Measurements from ENCODE around the gene UQCC5.
"Not testable (repeated sequence)": the region's sequence is repeated elsewhere in the genome, so short reads cannot be mapped to it uniquely, and the experiment has no call there.

UQCC5 gene

DNA sequence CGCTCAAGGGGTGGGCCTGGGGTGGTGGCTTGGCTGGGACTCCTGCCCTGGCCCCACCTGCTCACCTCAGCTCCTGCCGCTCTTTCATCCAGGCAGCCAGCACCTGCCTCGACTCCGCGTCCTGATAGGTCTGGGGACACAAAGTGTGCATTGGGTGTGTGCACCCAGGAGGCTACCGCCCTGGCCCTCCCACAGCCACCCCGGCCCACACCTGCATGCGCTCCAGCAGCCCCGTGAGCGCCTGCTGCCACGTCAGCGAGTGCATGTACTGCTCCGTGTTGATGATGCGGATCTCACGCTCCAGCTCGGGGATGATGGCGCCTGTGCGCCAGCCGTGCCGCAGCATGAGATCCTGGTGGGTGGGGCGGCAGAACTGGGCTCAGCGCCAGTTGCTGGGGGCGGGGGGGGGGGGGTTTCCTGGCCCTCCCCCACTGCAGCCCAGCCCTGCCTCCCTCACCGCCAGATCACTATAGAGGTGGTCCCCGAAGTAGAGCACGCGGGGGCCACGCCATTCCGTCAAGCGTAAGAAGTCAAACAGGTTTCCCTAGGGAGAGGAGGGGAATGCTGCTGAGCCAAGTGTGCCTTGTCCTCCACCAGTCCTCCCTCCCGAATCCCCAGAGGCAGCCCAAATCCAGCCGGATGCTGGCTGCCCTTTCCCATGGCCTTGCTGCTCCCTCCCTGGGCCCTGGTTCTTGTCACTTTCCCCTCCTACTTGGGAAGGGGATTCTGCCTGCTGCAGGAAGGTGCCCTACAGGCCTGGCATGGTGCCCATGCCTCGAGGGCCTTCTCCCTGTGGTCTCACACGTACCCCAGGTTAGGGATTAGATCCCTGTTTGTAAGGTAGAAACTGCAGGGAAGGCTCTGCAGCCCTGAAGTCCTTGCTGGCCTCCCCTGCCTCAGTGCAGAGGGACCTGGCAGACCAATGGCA lies 11.4 kb upstream of the UQCC5 start:
- Mint-ChIP-seq H3K4me3 (no peak overlapping the region), H3K36me3 (ENCODE audit: low read depth) (no peaks in the 10 kb centered on the region), H3K9me3 (no peaks in the 10 kb centered on the region), H3K27ac (no peak overlapping the region), H3K27me3 (ENCODE audit: low read depth) (no peaks in the 10 kb centered on the region), H3K4me1 (ENCODE audit: low read depth) (no peaks in the 10 kb centered on the region)

DNA sequence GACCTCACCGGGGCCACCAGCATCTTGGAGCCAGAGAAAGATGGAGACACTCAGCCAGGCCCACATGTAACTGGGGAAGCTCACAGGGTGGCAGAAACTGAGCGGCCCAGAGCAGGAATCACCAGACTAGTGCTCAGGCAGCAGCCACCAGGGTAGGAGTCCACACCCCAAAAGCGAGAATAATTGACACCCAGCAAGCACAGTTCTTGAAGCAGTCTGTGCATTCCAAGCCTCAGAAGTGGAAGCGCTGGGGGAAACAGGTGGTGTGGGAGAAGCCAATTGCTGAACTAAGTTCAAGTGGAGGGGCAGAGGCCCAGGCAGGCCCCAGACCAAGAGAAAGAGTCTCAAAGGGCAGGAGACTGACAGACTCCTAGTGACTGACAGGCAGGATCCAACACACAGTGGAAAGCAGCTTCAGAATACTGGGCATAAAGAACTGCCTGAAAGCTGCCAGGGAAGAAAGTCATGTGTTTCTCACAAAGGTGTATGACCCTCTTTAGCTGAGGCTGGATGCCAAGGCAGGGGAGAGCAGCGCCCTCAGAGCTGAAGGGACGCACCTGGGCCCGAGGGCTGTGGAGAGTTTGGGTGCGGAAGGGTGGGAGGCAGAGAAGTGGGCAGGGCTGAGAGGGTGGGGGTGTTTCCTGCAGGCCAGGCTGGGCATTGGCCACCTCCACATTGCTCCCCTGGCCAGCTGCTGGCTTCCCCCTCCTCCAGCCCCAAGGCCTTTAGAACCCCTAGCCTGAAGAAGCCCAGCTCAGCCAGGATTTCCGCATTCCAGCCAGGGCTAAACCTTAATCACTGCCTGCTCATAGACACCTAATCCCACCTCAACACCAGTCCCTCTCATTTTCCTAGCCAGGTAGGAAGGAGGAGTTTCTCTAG lies 10.5 kb upstream of the UQCC5 start:
- Mint-ChIP-seq H3K27ac (peak overlapping the region; percentile 55), H3K9me3 (no peaks in the 10 kb centered on the region), H3K4me3 (no peak overlapping the region), H3K36me3 (ENCODE audit: low read depth) (no peaks in the 10 kb centered on the region), H3K4me1 (ENCODE audit: low read depth) (no peaks in the 10 kb centered on the region), H3K27me3 (ENCODE audit: low read depth) (no peaks in the 10 kb centered on the region)

DNA sequence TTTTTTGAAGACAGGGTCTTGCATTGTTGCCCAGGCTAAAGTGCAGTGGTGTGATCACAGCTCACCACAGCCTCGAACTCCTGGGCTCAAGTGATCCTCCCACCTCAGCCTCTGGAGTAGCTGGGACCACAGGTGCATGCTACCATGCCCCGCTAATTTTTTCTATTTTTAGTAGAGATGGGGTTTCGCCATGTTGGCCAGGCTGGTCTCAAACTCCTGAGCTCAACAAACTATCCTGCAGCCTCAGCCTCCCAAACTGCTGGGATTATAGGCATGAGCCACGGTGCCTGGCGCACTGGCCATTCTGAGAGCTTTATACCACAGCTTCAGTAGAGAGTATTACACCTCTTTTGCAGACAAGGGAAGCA lies 9.8 kb upstream of the UQCC5 start:
- H3K36me3 Mint-ChIP-seq (ENCODE audit: low read depth); H3K27ac Mint-ChIP-seq; H3K4me1 Mint-ChIP-seq (ENCODE audit: low read depth); H3K27me3 Mint-ChIP-seq (ENCODE audit: low read depth); H3K9me3 Mint-ChIP-seq; H3K4me3 Mint-ChIP-seq: not testable (repeated sequence)

DNA sequence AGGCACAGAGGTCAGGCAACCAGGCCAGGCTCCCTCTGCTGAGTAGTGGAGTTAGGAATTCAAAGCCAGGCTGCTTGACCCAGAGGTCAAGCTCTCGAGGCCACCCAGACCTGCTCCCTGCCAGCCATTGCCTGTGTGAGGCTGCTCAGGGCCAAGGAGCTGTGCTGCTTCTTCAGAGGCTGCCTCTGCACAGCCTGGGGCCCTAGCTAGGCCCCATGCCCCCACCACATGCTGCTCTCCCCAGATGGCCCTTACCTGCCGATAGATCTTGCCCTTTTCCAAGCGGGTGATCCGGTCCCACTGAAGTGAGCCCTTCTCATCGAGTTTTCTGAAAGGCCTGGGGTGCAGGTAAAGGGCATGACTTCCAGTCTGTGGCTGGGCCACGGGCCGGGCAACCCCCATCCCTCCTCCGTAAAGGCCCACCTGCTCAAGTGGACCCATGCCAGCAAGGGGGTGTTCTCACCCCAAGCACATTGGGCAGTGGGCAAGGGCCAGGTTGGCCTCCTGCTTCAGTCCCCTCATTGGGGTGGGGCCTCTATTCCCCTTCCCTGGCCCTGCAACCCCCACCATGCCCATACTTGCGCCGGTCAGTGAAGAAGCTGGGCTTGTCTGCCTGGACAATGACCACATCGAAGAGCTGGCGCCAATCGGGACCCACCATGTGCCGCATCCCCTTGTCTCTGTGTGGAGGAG lies 9.2 kb upstream of the UQCC5 start:
- Mint-ChIP-seq H3K27me3 (ENCODE audit: low read depth) (no peaks in the 10 kb centered on the region), H3K9me3 (no peaks in the 10 kb centered on the region), H3K4me1 (ENCODE audit: low read depth) (peaks cover 2% of the 10 kb centered on the region), H3K4me3 (no peak overlapping the region), H3K36me3 (ENCODE audit: low read depth) (no peaks in the 10 kb centered on the region), H3K27ac (no peak overlapping the region)

DNA sequence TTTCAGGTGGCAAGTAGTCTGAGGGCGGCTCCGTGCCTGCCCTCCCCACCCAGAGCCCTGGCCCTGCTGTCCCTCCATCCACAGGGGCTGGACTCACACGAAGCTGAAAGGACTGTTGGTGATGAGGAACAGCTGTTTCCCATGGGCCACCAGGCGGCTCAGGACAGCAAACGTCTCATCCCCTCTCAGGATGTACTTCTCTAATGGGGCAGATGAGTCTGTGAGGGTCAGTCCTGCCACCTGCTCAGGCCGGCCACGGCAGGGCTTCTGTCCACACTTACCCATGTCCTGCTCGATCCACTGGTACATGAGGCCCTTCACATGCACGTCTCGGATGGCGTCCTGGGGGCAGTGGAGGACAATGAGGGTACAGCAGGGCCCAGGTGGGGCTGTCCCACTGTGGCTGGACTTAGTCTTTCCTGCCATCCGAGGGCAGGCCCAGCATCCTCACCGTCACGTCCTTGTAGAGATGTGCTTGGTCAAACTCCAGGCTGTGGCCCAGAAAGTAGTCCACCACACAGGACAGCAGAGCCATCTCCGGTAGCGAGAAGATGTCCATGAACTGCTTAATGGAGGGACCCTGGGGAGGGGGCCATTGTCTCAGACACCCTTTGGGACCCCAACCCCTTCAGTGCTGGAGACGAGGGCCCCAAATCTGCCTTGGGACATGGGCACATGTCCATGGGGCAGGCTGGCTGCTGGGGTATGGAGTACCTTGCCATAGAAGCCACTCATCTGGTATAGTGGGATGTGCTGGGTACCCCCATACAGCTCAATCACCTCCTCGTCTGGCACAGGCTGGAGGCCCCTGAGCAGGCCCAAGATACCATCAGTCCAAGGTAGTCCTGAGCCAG lies 8.4 kb upstream of the UQCC5 start:
- no peaks in the 10 kb centered on the region for H3K36me3 Mint-ChIP-seq (ENCODE audit: low read depth)
- H3K4me1 Mint-ChIP-seq (ENCODE audit: low read depth), result peaks cover 8% of the 10 kb centered on the region
- H3K27ac Mint-ChIP-seq, result no peak overlapping the region
- no peaks in the 10 kb centered on the region for H3K9me3 Mint-ChIP-seq
- H3K27me3 Mint-ChIP-seq (ENCODE audit: low read depth), result no peaks in the 10 kb centered on the region
- H3K4me3 Mint-ChIP-seq, result no peak overlapping the region

DNA sequence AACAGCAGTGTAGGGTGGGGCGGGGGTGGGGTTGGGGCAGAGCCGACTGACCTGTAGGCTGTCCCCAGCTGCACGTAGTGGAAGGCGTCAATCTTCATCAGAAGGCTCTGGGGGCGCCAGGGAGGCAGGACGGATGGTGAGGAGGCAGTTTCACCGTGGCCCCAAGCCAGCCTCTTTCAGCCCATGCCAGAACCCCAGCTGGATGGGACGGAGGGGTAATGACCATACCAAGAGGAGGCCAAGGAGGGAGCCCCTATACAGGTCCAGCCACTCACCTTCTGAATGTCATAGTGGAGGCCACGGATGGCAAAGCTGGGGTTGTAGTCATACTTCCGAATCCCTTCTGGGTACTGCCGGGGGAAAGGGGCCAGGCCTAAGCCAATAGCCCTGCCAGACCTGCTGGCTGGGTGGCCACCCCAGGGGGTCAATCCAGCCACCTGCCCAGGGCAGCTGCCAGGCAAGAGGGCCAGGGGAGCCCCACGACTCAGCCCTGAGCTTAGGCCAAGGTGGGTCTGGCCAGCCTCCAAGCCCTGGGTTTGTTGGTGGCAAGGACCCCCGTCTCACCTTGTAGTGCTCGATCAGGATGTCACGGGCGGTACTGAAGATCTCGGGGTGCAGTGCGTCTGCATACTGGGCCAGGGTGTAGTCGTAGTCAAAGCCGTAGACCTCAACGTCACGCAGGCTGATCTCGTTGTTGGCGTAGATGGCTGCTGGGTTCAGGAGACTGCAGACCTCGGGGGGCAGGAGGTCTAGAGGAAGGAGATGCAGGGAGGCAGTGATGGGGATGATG lies 7.6 kb upstream of the UQCC5 start:
- H3K4me1 Mint-ChIP-seq (ENCODE audit: low read depth), result peaks cover 8% of the 10 kb centered on the region
- no peaks in the 10 kb centered on the region for H3K9me3 Mint-ChIP-seq
- H3K4me3 Mint-ChIP-seq, result no peak overlapping the region
- H3K36me3 Mint-ChIP-seq (ENCODE audit: low read depth), result no peaks in the 10 kb centered on the region
- no peaks in the 10 kb centered on the region for H3K27me3 Mint-ChIP-seq (ENCODE audit: low read depth)
- no peak overlapping the region for H3K27ac Mint-ChIP-seq

DNA sequence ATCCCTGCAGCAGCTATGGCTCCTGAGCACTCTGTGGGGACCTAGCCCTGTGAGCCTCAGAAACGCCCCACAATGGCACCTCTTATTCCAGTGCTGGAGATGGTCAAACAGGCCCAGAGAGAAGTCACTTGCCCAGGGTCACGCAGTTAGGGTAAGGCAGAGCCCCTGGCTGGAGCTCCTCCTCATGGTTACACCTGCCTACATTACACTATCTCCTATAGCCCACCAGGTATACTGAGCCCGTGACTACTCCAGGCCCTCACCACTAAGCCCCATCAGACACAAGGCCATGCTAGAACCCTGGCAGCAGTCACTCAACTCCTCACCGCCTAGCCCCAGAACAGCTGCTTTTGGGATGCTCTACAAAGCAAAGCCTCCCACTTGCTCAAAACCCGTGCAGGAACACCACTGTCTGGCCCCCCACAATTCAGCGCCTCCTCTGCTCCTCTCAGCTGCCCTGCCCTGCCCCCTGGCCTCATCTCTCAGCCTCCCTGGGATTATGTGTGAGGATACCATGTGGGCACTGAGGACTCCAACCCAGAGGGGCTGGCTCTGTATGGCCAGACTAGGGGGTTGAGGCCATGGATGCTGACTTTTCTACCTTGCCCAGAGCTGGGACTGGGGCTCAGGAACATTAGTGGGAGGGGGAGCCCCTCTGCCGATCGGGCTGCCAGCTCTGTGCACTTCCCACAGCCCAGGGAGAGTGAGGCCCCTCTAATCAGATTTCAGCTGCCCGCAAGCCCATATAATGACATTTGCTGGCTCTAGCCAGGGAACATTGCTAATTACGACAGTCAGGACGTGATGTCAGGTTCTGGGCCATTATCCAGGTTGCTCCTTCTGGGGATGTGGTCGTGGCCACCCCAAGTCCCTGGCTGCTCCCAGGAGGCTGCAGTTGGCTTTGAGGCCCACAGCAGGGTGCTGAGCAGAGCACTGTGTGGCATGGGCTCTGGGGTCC lies 6.8 kb upstream of the UQCC5 start:
- Mint-ChIP-seq H3K4me3 (no peak overlapping the region), H3K9me3 (no peaks in the 10 kb centered on the region), H3K4me1 (ENCODE audit: low read depth) (peaks cover 10% of the 10 kb centered on the region), H3K27ac (no peak overlapping the region), H3K27me3 (ENCODE audit: low read depth) (no peaks in the 10 kb centered on the region), H3K36me3 (ENCODE audit: low read depth) (no peaks in the 10 kb centered on the region)

DNA sequence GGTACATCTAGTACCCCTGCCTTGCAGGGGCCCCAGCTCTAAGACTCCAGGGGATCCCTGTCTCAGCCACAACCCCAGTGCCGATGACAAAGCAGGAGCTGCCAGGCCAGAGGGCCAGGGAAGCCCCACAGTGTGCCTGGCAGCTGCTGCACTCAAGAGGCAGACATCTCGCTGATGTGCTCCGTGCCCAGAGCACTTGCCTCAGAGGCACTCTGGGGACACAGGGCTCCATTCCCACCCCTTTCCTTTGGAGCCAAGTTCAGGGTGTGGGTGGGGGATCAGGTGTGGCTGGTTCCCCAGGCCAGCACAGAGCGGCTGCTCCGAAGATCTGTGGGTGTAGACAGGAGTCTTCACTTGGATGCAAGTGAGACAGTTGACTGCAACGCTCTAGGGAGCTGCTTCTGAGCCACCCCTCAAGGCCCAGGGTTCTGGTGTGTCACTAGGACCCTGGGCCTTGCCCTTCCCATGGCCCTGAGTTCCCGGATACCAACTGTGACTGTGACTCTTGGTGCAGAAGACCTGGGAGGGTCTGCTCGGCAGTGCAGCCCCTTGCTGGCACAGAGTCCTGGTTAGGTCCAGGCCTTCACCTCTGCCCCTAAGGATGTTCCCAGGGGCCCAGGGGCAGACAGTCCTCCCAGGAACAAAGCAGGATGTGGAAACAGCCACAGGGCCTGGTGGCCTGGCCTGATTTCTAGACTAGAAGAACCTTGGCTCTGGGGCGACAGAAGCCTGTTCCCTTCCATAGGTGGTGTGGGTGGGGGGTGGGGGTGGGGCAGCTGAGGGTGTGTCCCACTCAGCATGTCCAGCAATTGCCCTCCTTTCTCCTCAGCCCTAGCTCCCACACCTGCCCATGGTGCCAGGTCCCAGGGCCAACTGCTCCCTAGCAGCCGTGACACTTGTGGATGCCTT lies 5.2 kb upstream of the UQCC5 start:
- no peaks in the 10 kb centered on the region for H3K9me3 Mint-ChIP-seq
- H3K4me1 Mint-ChIP-seq (ENCODE audit: low read depth), result peaks cover 17% of the 10 kb centered on the region
- H3K27me3 Mint-ChIP-seq (ENCODE audit: low read depth), result no peaks in the 10 kb centered on the region
- no peaks in the 10 kb centered on the region for H3K36me3 Mint-ChIP-seq (ENCODE audit: low read depth)
- no peak overlapping the region for H3K4me3 Mint-ChIP-seq
- no peak overlapping the region for H3K27ac Mint-ChIP-seq

DNA sequence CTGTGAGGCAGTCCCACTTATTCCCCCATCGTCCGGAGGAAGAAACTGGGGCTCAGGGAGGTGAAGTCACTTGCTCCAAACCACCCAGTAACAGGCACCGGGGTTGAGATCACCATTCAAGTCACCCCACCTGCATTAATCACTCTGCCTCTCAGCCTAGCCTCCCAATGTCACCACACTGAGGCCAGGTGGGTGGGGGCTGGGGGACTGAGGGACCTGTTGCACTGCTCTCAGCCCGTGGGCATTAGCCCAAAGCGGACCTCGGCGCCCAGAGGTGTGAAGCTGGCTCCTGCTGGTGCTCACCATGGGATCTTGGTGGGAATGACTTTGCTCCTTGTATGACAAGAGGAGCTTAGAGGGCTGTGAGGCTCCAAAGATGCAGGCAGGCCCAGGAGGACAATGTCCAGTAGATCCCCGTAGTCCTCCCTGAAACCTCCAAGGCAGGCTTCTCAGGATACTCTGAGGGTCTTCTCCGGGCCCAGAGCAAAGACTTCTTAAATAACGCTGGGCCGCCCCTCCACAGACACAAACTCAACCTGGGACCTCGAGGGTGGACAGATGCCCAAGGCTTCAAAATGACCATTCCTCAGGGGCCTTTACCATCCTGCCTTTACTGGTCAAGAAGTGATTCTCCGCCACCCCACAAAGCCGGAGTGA lies 4.4 kb upstream of the UQCC5 start:
- Mint-ChIP-seq H3K27ac (no peak overlapping the region), H3K27me3 (ENCODE audit: low read depth) (no peaks in the 10 kb centered on the region), H3K4me1 (ENCODE audit: low read depth) (peaks cover 18% of the 10 kb centered on the region), H3K4me3 (peak overlapping the region; percentile 69), H3K36me3 (ENCODE audit: low read depth) (peaks cover 2% of the 10 kb centered on the region), H3K9me3 (no peaks in the 10 kb centered on the region)

DNA sequence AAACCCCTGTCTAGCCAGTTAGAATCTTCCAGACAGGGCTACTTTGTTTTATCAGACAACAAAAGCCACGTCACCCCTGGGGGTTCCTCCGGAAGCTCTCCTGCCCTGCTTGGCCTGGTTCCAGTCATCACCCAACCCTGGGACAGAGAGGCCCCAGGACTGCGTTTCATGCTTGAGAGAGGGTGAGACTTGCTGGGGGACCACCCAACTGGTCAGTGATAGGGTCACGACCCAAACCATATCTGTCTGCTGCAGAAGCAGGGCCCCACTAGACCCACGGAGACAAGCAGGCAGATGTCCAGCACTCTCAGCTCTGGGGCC lies 3.9 kb upstream of the UQCC5 start:
- H3K27ac Mint-ChIP-seq, result peak overlapping the region; percentile 26
- no peaks in the 10 kb centered on the region for H3K27me3 Mint-ChIP-seq (ENCODE audit: low read depth)
- peaks cover 21% of the 10 kb centered on the region for H3K4me1 Mint-ChIP-seq (ENCODE audit: low read depth)
- peaks cover 3% of the 10 kb centered on the region for H3K36me3 Mint-ChIP-seq (ENCODE audit: low read depth)
- no peaks in the 10 kb centered on the region for H3K9me3 Mint-ChIP-seq
- peak overlapping the region; percentile 69 for H3K4me3 Mint-ChIP-seq

DNA sequence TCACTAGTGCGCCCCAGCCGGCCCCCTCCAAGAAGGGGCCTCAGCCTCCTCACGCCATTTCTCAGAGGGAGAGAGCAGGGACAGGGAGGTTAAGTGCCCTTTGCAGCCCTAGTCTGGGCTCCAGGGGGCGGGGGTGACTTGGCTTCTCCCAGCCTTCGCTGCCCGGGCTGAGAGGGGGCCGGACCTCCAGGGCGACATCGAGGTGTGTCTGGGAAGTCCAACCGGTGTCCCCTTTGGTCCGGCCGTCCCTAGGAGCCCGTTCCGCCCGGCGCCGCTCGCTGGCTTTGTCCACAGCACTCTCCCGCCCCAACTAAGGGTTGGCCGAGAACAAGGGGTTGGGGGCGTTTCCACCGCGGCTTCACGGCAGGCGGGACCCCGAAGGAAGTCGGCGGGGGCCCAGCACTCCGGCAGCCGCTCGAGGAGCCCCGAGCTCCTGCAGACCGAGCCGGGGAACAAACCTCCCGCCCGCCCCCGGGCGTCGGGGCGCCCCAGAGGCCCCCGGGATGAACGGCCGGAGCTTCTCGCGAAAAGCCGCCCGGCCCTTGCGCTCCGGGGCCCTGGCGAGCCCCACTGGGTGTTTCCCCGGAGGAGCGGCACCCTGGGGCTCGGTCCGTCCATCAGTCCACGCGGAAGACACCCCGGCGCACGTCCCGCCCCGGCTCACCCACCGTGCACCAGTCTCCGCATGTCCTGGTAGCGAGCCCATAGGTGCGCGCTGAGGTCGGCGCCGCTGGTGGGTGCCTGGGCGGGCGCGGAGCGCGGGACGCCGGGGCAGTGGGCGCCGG lies 3.4 kb upstream of the UQCC5 start:
- peak overlapping the region; percentile 26 for H3K27ac Mint-ChIP-seq
- peaks cover 9% of the 10 kb centered on the region for H3K36me3 Mint-ChIP-seq (ENCODE audit: low read depth)
- peak overlapping the region; percentile 69 for H3K4me3 Mint-ChIP-seq
- H3K27me3 Mint-ChIP-seq (ENCODE audit: low read depth), result no peaks in the 10 kb centered on the region
- no peaks in the 10 kb centered on the region for H3K9me3 Mint-ChIP-seq
- H3K4me1 Mint-ChIP-seq (ENCODE audit: low read depth), result peaks cover 26% of the 10 kb centered on the region

Data from T-helper 1 cell treated with Interleukin-12 subunit alpha and Interleukin-12 subunit beta and Interleukin-4 antibody, amounts not matched to agents 30 μg/mL and 1 μg/mL, for 36 hours (primary cell).